Parathyroid adenoma (tissue), 2 donors: ENCODE measurements around the gene CPSF3.

Experiments
- H2AFZ ChIP-seq: fragments of 300-600 bp; sonication (generic); one replicate; pipeline ENCODE4 v1.7.0; 2017; ENCODE audit warnings: antibody characterized with exemption, mild to moderate bottlenecking
- H3K27ac ChIP-seq: fragments of 300-600 bp; sonication (generic); one replicate; pipeline ENCODE4 v1.7.0; 2017
- H3K27me3 ChIP-seq: fragments of 300-600 bp; sonication (generic); one replicate; pipeline ENCODE4 v1.7.0; 2017; ENCODE audit warnings: low read length; ENCODE audit not compliant: control insufficient read depth, insufficient read depth
- H3K36me3 ChIP-seq: fragments of 300-600 bp; sonication (generic); one replicate; pipeline ENCODE4 v1.7.0; 2017; ENCODE audit warnings: low read length; ENCODE audit not compliant: control insufficient read depth, insufficient read depth
- H3K4me1 ChIP-seq: fragments of 300-600 bp; sonication (generic); one replicate; pipeline ENCODE4 v1.7.0; 2017; ENCODE audit warnings: control low read depth
- H3K4me2 ChIP-seq: fragments of 300-600 bp; sonication (generic); one replicate; pipeline ENCODE4 v1.7.0; 2017; ENCODE audit warnings: low read length
- H3K4me3 ChIP-seq: fragments of 300-600 bp; sonication (generic); one replicate; pipeline ENCODE4 v1.7.0; 2017; ENCODE audit warnings: low read depth, low read length
- H3K79me2 ChIP-seq: fragments of 300-600 bp; sonication (generic); one replicate; pipeline ENCODE4 v1.7.0; 2017; ENCODE audit warnings: control low read depth
- H3K9ac ChIP-seq: fragments of 300-600 bp; sonication (generic); one replicate; pipeline ENCODE4 v1.7.0; 2017; ENCODE audit warnings: mild to moderate bottlenecking
- H3K9me3 ChIP-seq: fragments of 300-600 bp; sonication (generic); one replicate; pipeline ENCODE4 v1.7.0; 2017; ENCODE audit warnings: low read length; ENCODE audit not compliant: control insufficient read depth
- TF ChIP-seq, protein P1 (sequence below): fragments of 300-600 bp; sonication (generic); IDR thresholded peaks from one replicate; pipeline ENCODE4 v1.7.0; 2017; ENCODE audit warnings: antibody characterized with exemption, mild to moderate bottlenecking
- donor health status: primary hyperparathyroidism.

The CPSF3 gene

DNA sequence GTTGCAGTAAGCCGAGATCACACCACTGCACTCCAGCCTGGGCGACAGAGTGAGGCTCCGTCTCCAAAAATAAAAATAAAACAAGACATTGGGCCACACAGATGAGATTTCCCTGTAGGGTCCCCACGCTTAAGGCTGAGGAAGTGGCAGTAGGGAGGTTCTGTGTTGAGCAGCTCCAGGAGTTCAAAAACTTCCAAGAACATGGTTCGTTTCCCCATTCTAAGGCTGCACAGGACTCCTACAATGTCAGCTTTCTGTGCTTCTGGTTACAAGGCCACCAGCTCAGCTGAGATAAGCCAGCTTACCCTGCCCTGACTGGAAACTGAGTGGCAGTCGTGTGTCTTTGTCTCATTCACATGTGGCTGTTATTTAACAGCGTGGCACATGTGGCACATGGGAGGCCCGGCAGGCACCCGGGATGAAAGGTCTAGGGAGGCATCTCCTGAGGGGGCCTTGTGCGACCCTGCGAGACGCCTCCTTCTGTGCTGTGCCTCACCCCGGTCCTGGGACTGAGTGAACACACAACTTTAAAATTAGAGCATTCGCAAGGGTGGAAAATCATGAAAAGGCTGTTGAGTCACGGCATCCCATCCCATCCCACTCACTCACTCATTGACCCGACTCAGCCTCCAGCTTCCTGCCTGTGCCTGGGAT lies 7.8 kb upstream of the CPSF3 start:
- H3K27ac ChIP-seq = no peak overlapping the region
- no peak overlapping the region for H2AFZ ChIP-seq
- no peak overlapping the region for H3K9ac ChIP-seq
- no peaks in the 10 kb centered on the region for H3K36me3 ChIP-seq
- no peak overlapping the region for H3K4me2 ChIP-seq
- H3K9me3 ChIP-seq = no peaks in the 10 kb centered on the region
- no peak overlapping the region for H3K4me3 ChIP-seq
- peaks cover 11% of the 10 kb centered on the region for H3K79me2 ChIP-seq
- H3K4me1 ChIP-seq = no peaks in the 10 kb centered on the region
- no peaks in the 10 kb centered on the region for H3K27me3 ChIP-seq
- TF ChIP-seq, protein P1, sequence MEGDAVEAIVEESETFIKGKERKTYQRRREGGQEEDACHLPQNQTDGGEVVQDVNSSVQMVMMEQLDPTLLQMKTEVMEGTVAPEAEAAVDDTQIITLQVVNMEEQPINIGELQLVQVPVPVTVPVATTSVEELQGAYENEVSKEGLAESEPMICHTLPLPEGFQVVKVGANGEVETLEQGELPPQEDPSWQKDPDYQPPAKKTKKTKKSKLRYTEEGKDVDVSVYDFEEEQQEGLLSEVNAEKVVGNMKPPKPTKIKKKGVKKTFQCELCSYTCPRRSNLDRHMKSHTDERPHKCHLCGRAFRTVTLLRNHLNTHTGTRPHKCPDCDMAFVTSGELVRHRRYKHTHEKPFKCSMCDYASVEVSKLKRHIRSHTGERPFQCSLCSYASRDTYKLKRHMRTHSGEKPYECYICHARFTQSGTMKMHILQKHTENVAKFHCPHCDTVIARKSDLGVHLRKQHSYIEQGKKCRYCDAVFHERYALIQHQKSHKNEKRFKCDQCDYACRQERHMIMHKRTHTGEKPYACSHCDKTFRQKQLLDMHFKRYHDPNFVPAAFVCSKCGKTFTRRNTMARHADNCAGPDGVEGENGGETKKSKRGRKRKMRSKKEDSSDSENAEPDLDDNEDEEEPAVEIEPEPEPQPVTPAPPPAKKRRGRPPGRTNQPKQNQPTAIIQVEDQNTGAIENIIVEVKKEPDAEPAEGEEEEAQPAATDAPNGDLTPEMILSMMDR = no peak

DNA sequence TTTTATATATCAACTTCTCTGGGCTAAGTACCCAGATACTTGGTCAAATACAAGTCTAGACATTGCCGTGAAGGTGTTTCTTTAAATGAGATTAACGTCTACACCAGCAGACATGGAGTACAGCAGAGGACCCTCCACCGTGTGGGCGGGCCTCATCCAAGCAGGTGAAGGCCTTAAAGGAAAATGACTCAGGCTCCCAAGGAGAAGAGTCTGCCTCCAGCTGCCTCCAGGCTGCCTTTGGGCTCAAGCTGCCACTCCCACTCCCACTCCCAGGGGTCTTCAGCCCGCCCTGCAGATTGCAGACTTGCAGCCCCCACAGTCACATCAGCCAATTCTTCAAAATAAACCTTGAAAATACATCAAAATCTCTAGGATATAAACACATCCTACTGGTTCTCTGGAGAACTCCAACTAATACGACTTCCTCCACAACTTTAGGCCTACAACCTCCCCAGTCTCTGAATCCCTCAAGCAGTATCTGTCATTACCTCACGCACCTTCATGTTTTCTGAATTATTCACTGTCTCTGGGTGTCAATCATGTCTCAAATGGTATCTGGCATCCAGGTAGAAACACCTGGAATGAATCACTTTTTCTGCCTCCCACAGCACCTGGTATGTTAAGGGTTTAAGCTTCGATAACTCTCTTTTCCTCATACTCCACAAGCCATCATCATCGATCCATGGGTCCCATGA lies 7.0 kb upstream of the CPSF3 start:
- Histone ChIP-seq H3K9ac (no peak overlapping the region), H3K27me3 (no peaks in the 10 kb centered on the region), H3K4me2 (no peak overlapping the region), H3K79me2 (peaks cover 11% of the 10 kb centered on the region), H3K36me3 (no peaks in the 10 kb centered on the region), H3K9me3 (no peaks in the 10 kb centered on the region), H3K27ac (no peak overlapping the region), H3K4me3 (no peak overlapping the region), H2AFZ (no peak overlapping the region), H3K4me1 (no peaks in the 10 kb centered on the region)
- TF ChIP-seq, protein P1 = no peak

DNA sequence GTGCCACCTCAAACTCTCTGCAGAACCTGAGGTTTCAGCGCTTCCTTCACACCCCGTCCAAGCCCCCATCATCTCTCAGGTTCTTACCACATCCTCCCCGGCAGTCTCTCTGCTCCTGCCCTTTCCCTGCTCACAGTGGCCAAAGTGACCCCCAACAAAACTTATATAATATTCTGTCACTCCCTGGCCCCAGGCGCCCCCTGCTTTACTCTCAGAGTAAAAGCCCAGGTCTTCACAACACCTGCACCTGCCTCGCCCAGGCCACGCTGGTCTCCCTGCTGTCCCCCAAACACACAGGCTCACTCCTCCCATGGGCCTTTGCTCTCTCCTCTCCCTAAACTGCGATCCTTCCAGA lies 6.5 kb upstream of the CPSF3 start:
- Histone ChIP-seq H2AFZ (no peak overlapping the region), H3K9ac (no peak overlapping the region), H3K27ac (no peak overlapping the region), H3K36me3 (no peaks in the 10 kb centered on the region), H3K4me1 (peaks cover 3% of the 10 kb centered on the region), H3K4me3 (no peak overlapping the region), H3K9me3 (no peaks in the 10 kb centered on the region), H3K79me2 (peaks cover 15% of the 10 kb centered on the region), H3K4me2 (no peak overlapping the region), H3K27me3 (no peaks in the 10 kb centered on the region)
- TF ChIP-seq, protein P1 = no peak

DNA sequence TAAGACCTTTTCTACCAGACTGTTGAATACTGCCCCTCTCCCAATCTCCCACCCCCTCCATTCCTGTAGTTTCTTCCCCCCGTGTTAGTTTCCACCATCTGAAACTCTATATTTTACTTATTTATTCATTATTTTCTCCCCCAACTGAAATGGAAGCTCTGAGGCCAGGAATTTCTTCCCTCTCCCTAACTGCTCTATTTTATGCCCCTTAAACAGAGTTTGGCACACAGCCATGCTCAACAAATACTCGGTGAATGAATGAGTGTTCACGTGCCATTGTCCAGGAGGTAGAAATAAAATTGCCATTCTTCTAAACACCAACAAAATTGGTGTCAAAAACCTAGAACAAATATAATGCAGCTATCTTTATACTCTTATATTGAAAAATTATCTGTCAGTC lies 5.7 kb upstream of the CPSF3 start:
- no peak overlapping the region for H3K27ac ChIP-seq
- H3K9ac ChIP-seq = no peak overlapping the region
- no peak overlapping the region for H3K4me2 ChIP-seq
- no peaks in the 10 kb centered on the region for H3K27me3 ChIP-seq
- TF ChIP-seq, protein P1 = no peak
- H3K9me3 ChIP-seq = no peaks in the 10 kb centered on the region
- no peaks in the 10 kb centered on the region for H3K36me3 ChIP-seq
- H3K79me2 ChIP-seq = peaks cover 23% of the 10 kb centered on the region
- H3K4me3 ChIP-seq = no peak overlapping the region
- peaks cover 7% of the 10 kb centered on the region for H3K4me1 ChIP-seq
- no peak overlapping the region for H2AFZ ChIP-seq

DNA sequence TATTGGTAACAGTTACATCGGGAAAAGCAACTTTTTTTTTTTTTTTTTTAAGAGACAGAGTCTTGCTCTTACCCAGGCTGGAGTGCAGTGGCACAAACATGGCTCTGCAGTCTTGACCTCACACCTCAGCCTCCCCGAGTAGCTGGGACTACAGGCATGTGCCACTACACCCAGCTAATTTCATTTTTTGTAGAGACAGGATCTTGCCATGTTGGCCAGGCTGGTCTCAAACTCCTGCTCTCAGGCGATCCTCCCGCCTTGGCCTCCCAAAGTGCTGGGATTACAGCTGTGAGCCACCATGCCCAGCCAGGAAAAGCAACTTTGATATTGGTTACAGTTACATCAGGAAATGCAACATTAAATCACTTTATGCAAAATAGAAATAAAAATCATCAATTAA lies 4.7 kb upstream of the CPSF3 start:
- no peaks in the 10 kb centered on the region for H3K36me3 ChIP-seq
- no peak overlapping the region for H3K4me2 ChIP-seq
- no peak overlapping the region for H2AFZ ChIP-seq
- H3K27me3 ChIP-seq = no peaks in the 10 kb centered on the region
- H3K4me3 ChIP-seq = no peak overlapping the region
- peaks cover 7% of the 10 kb centered on the region for H3K4me1 ChIP-seq
- H3K79me2 ChIP-seq = peaks cover 24% of the 10 kb centered on the region
- no peak overlapping the region for H3K27ac ChIP-seq
- no peak overlapping the region for H3K9ac ChIP-seq
- H3K9me3 ChIP-seq = no peaks in the 10 kb centered on the region
- TF ChIP-seq, protein P1 = no peak
